Hematopoietic multipotent progenitor cell treated with erythropoietin and hydrocortisone succinate and interleukin-3 and kit ligand, for 15 days (in vitro differentiated cells): ENCODE results near the gene SIGLEC1.

Experiments used
- DNase-seq: peaks from one replicate; pipeline ENCODE4 v3.0.0-alpha.2; 2015; ENCODE audit warnings: low spot score

The SIGLEC1 gene

GRCh38 chr20:3678856-3679720 is 33.3 kb downstream of the SIGLEC1 start:
- DNase-seq = no peak

- DNase-seq = no peak
Observed at GRCh38 chr20:3678198-3678597, 34.2 kb downstream of the SIGLEC1 start.

- no peak for DNase-seq
Observed at GRCh38 chr20:3677733-3678132, 34.7 kb downstream of the SIGLEC1 start.

GRCh38 chr20:3674995-3675900 is 37.2 kb downstream of the SIGLEC1 start:
- no peak for DNase-seq

- no peak for DNase-seq
Observed at GRCh38 chr20:3674447-3674846, 38.0 kb downstream of the SIGLEC1 start.

GRCh38 chr20:3673221-3674070 is 39.0 kb downstream of the SIGLEC1 start:
- no peak for DNase-seq

- no peak for DNase-seq
Observed at GRCh38 chr20:3672547-3673171, 39.7 kb downstream of the SIGLEC1 start.

GRCh38 chr20:3671986-3672546 is 40.3 kb downstream of the SIGLEC1 start:
- DNase-seq = no peak

GRCh38 chr20:3670945-3671344 is 41.5 kb downstream of the SIGLEC1 start:
- no peak for DNase-seq

GRCh38 chr20:3670511-3670910 is 41.9 kb downstream of the SIGLEC1 start:
- no peak for DNase-seq

- no peak for DNase-seq
Observed at GRCh38 chr20:3669710-3670367, 42.6 kb downstream of the SIGLEC1 start.

GRCh38 chr20:3667434-3668037 is 44.9 kb downstream of the SIGLEC1 start:
- DNase-seq = no peak

GRCh38 chr20:3663858-3664257 is 48.5 kb downstream of the SIGLEC1 start:
- DNase-seq = no peak

GRCh38 chr20:3663031-3663701 is 49.2 kb downstream of the SIGLEC1 start, which contains the start of gene GFRA4:
Gene GFRA4 (minus strand): TSS chr20:3663399. CDS start chr20:3663399, 0 bp downstream.
- DNase-seq = no peak
